Neural cell (in vitro differentiated cells): Measurements from ENCODE around the gene SFMBT2. TPM values are rescaled to one million over a fixed set of nuclear protein-coding genes. Genes with fewer than 3 reads are reported as not detected.
"Not testable (repeated sequence)": the region's sequence is repeated elsewhere in the genome, so short reads cannot be mapped to it uniquely, and the experiment has no call there.

Source experiments
- H2AFZ ChIP-seq: fragments of 200-600, 300-800 bp; sonication (generic), shearing (Covaris generic); 2 replicates; pipeline ENCODE4 v1.6.0; 2014; ENCODE audit warnings: low read depth, mild to moderate bottlenecking, antibody characterized with exemption, low read length, moderate library complexity
- H3F3A ChIP-seq: fragments of 200-600 bp; shearing (Covaris generic); 2 replicates; pipeline ENCODE4 v1.6.1; 2016; ENCODE audit warnings: mild to moderate bottlenecking, moderate library complexity, mixed read lengths, antibody characterized with exemption, low read length; ENCODE audit not compliant: insufficient read depth, poor library complexity, severe bottlenecking
- H3K27ac ChIP-seq: fragments of 200-600, 300-800 bp; sonication (generic), shearing (Covaris generic); 2 replicates; pipeline ENCODE4 v1.5.1; 2014; ENCODE audit warnings: mild to moderate bottlenecking, low read length, moderate library complexity
- H3K27me3 ChIP-seq: fragments of 300-800, 200-600 bp; sonication (generic), shearing (Covaris generic); 2 replicates; pipeline ENCODE4 v1.6.0; 2014; ENCODE audit warnings: mild to moderate bottlenecking, low read depth, low read length, moderate library complexity; ENCODE audit not compliant: insufficient read depth
- H3K36me3 ChIP-seq: fragments of 300-800, 200-600 bp; sonication (generic), shearing (Covaris generic); 2 replicates; pipeline ENCODE4 v1.5.1; 2014; ENCODE audit warnings: mild to moderate bottlenecking, antibody characterized with exemption, low read length, moderate library complexity; ENCODE audit not compliant: insufficient read depth
- H3K4me2 ChIP-seq: fragments of 300-800, 200-600 bp; sonication (generic), shearing (Covaris generic); 2 replicates; pipeline ENCODE4 v1.6.0; 2014; ENCODE audit warnings: mild to moderate bottlenecking, low read length
- H3K4me3 ChIP-seq: fragments of 300-800, 200-600 bp; sonication (generic), shearing (Covaris generic); 2 replicates; pipeline ENCODE4 v1.5.1; 2014; ENCODE audit warnings: mild to moderate bottlenecking, low read length, moderate library complexity
- H3K79me2 ChIP-seq: fragments of 200-600 bp; shearing (Covaris generic); replicated peaks from 2 replicates; pipeline ENCODE4 v1.6.0; 2014; ENCODE audit warnings: mild to moderate bottlenecking, low read length, moderate library complexity; ENCODE audit not compliant: insufficient read depth
- H3K9ac ChIP-seq: fragments of 300-800, 200-600 bp; sonication (generic), shearing (Covaris generic); 2 replicates; pipeline ENCODE4 v1.6.1; 2016; ENCODE audit warnings: mild to moderate bottlenecking, low read length, mixed read lengths
- H3K9me2 ChIP-seq: fragments of 200-600 bp; shearing (Covaris generic); 2 replicates; pipeline ENCODE4 v1.6.1; 2016; ENCODE audit warnings: mild to moderate bottlenecking, low read length, mixed read lengths; ENCODE audit not compliant: insufficient read depth
- H3K9me3 ChIP-seq: fragments of 200-600, 300-800 bp; sonication (generic), shearing (Covaris generic); 2 replicates; pipeline ENCODE4 v1.6.1; 2016; ENCODE audit warnings: mild to moderate bottlenecking, mixed run types, low read length, moderate library complexity, mixed read lengths
- H4K20me1 ChIP-seq: fragments of 200-600 bp; shearing (Covaris generic); 2 replicates; pipeline ENCODE4 v1.6.1; 2016; ENCODE audit warnings: mild to moderate bottlenecking, mixed run types; ENCODE audit not compliant: insufficient read depth
- EP300 ChIP-seq: fragments of 450-650 bp; conservative IDR thresholded peaks from 2 replicates; pipeline ENCODE4 v1.6.1; 2014; ENCODE audit warnings: antibody characterized with exemption, mild to moderate bottlenecking, moderate library complexity; ENCODE audit not compliant: poor library complexity, severe bottlenecking
- EZH2 ChIP-seq: fragments of 200-600, 300-800 bp; shearing (Covaris generic), sonication (generic); IDR thresholded peaks from 2 replicates; pipeline ENCODE4 v1.6.1; 2014; ENCODE audit warnings: antibody characterized with exemption, low read length, borderline replicate concordance, mild to moderate bottlenecking; ENCODE audit not compliant: insufficient read depth, poor library complexity, severe bottlenecking
- MXI1 ChIP-seq: fragments of 450-650 bp; conservative IDR thresholded peaks from 2 replicates; pipeline ENCODE4 v1.6.1; 2014; ENCODE audit warnings: antibody characterized with exemption, mild to moderate bottlenecking; ENCODE audit not compliant: poor library complexity, severe bottlenecking
- POLR2AphosphoS5 ChIP-seq: IDR thresholded peaks from 2 replicates; pipeline ENCODE4 v1.6.1; 2012
- RAD21 ChIP-seq: fragments of 450-650 bp; conservative IDR thresholded peaks from 2 replicates; pipeline ENCODE4 v1.6.1; 2014; ENCODE audit warnings: antibody characterized with exemption, mild to moderate bottlenecking, moderate library complexity
- SMC3 ChIP-seq: fragments of 450-650 bp; conservative IDR thresholded peaks from 2 replicates; pipeline ENCODE4 v1.6.1; 2014; ENCODE audit warnings: antibody characterized with exemption, mild to moderate bottlenecking, moderate library complexity; ENCODE audit not compliant: poor library complexity
- TAF1 ChIP-seq: IDR thresholded peaks from 2 replicates; pipeline ENCODE4 v1.6.1; 2012; ENCODE audit warnings: low read depth
- polyA plus RNA-seq: library from polyadenylated mRNA; depleted of rRNA; stranded (reverse); fragments of >200 nt; gene quantifications from 2 replicates; pipeline ENCODE4 v1.2.3, GENCODE V29; 2014
- TF ChIP-seq, protein P1 (sequence below): IDR thresholded peaks from 2 replicates; pipeline ENCODE4 v1.6.1; 2012; ENCODE audit warnings: borderline replicate concordance
- TF ChIP-seq, protein P2 (sequence below): fragments of 450-650 bp; IDR thresholded peaks from 2 replicates; pipeline ENCODE4 v1.5.1; 2014; ENCODE audit warnings: antibody characterized with exemption, mild to moderate bottlenecking, moderate library complexity; ENCODE audit not compliant: poor library complexity, severe bottlenecking

Gene SFMBT2
- polyA plus RNA-seq, 1 donor from 2014 or later, result 1.3 TPM

DNA sequence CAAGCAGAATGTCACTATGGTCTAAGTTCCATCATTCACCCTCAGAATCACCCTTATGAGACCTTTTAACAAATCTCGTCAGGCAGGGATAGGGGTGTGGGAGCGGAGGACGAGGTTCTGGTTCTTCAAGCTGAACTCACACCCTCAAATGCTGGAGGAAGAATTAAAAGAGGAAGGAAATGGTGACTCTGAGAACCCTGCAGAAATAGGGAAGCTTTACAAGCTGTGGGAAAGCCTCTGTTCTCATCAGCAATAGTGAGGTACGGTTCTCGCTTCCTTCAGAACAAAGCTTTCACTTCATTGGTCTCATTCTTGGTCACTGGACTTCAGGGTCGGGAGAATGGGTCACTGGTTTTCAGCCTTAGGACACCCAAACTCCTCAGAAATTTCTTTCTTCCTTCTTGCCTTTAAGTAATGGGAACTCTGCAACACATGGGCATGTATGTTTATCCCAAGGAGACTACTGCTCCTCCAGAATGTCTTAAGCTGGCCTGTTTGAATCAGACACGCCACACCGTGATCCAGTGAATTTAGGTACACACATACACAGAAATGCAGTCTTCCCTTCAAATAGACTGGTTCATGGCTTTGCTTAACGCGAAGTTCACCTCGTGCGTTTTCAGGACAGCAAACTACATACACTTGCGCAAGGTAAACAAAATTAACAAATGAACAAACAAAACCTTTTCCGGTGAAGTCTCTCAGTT, 226.0 kb downstream of the SFMBT2 start:
- H3K4me2 ChIP-seq, result no peak overlapping the region
- H4K20me1 ChIP-seq, result no peaks in the 10 kb centered on the region
- TF ChIP-seq TAF1 (no peak), MXI1 (no peak), EP300 (no peak), RAD21 (no peak), POLR2AphosphoS5 (no peak), SMC3 (no peak)
- TF ChIP-seq, protein P1, sequence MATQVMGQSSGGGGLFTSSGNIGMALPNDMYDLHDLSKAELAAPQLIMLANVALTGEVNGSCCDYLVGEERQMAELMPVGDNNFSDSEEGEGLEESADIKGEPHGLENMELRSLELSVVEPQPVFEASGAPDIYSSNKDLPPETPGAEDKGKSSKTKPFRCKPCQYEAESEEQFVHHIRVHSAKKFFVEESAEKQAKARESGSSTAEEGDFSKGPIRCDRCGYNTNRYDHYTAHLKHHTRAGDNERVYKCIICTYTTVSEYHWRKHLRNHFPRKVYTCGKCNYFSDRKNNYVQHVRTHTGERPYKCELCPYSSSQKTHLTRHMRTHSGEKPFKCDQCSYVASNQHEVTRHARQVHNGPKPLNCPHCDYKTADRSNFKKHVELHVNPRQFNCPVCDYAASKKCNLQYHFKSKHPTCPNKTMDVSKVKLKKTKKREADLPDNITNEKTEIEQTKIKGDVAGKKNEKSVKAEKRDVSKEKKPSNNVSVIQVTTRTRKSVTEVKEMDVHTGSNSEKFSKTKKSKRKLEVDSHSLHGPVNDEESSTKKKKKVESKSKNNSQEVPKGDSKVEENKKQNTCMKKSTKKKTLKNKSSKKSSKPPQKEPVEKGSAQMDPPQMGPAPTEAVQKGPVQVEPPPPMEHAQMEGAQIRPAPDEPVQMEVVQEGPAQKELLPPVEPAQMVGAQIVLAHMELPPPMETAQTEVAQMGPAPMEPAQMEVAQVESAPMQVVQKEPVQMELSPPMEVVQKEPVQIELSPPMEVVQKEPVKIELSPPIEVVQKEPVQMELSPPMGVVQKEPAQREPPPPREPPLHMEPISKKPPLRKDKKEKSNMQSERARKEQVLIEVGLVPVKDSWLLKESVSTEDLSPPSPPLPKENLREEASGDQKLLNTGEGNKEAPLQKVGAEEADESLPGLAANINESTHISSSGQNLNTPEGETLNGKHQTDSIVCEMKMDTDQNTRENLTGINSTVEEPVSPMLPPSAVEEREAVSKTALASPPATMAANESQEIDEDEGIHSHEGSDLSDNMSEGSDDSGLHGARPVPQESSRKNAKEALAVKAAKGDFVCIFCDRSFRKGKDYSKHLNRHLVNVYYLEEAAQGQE, result no peak
- no peaks in the 10 kb centered on the region for H3K9me3 ChIP-seq
- H3K27me3 ChIP-seq, result no peaks in the 10 kb centered on the region
- H3K27ac ChIP-seq, result no peak overlapping the region
- no peak overlapping the region for H2AFZ ChIP-seq
- no peaks in the 10 kb centered on the region for H3K9me2 ChIP-seq
- H3F3A ChIP-seq, result no peaks in the 10 kb centered on the region
- H3K9ac ChIP-seq, result no peak overlapping the region
- H3K4me3 ChIP-seq, result no peak overlapping the region
- no peaks in the 10 kb centered on the region for H3K79me2 ChIP-seq
- no peaks in the 10 kb centered on the region for H3K36me3 ChIP-seq

DNA sequence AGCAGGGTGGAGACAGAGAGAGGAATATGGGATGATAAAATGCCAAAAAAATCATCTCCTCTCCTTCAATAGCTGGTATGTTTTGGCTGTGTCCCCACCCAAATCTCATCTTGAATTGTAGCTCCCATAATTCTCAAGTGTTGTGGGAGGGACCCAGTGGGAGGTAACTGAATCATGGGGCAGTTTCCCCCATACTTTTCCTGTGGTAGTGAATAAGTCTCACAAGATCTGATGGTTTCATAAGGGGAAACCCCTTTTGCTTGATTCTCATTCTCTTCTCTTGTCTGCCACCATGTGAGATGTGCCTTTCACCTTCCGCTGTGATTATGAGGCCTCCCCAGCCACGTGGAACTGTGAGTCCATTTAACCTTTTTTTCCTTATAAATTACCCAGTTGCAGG, 226.7 kb downstream of the SFMBT2 start:
- not testable (repeated sequence) for H3K27ac ChIP-seq, H3K36me3 ChIP-seq

DNA sequence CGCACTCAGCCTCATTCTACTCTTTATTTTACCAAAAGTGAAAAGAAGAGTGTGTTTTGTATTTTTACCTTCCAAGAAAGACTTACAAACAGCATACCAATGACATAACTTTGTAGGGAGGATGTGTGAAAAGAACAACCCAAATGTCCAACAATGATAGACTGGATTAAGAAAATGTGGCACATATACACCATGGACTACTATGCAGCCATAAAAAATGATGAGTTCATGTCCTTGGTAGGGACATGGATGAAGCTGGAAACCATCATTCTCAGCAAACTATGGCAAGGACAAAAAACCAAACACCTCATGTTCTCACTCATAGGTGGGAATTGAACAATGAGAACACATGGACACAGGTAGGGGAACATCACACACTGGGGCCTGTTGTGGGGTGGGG, 228.5 kb downstream of the SFMBT2 start:
- not testable (repeated sequence) for H3K9ac ChIP-seq, H3K9me3 ChIP-seq, H3K79me2 ChIP-seq, H3K4me3 ChIP-seq, H3K9me2 ChIP-seq, H4K20me1 ChIP-seq, H2AFZ ChIP-seq, H3K4me2 ChIP-seq, H3F3A ChIP-seq, H3K27me3 ChIP-seq, H3K27ac ChIP-seq, H3K36me3 ChIP-seq

More for the DNA sequence above, 226.7 kb downstream of the SFMBT2 start:
- H3K79me2 ChIP-seq, H3K9me3 ChIP-seq, H3K9me2 ChIP-seq, H3K27me3 ChIP-seq, H2AFZ ChIP-seq, H3K4me3 ChIP-seq, H3F3A ChIP-seq, H3K4me2 ChIP-seq, H3K9ac ChIP-seq, H4K20me1 ChIP-seq: not testable (repeated sequence)

DNA sequence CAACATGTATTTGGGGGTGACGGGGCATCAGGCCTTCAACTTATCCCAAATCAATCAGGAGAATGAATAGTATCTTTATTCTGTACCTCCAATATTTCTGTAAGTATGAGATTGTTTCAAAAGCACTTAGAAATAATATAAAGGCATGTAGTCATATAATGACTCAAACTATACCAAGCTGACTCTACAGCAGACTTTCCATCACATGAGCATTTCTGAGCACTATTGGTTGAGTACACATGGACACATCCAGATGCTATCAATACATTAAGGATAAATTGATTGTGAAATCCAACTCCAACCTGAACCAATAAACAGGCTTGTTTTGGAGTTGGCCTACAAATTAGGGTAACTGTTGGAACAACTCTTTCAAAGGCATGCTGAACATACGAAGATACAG, 229.4 kb downstream of the SFMBT2 start:
- Histone ChIP-seq H3F3A (no peaks in the 10 kb centered on the region), H3K9me3 (no peaks in the 10 kb centered on the region), H3K9ac (no peak overlapping the region), H3K4me2 (no peak overlapping the region), H3K9me2 (no peaks in the 10 kb centered on the region), H2AFZ (no peak overlapping the region), H3K27me3 (no peaks in the 10 kb centered on the region), H3K36me3 (no peaks in the 10 kb centered on the region), H4K20me1 (no peaks in the 10 kb centered on the region), H3K4me3 (no peak overlapping the region), H3K79me2 (no peaks in the 10 kb centered on the region), H3K27ac (no peak overlapping the region)
- TF ChIP-seq EP300 (no peak), POLR2AphosphoS5 (no peak), TAF1 (no peak), EZH2 (no peak), MXI1 (no peak), SMC3 (no peak), RAD21 (no peak)
- TF ChIP-seq, protein P2, sequence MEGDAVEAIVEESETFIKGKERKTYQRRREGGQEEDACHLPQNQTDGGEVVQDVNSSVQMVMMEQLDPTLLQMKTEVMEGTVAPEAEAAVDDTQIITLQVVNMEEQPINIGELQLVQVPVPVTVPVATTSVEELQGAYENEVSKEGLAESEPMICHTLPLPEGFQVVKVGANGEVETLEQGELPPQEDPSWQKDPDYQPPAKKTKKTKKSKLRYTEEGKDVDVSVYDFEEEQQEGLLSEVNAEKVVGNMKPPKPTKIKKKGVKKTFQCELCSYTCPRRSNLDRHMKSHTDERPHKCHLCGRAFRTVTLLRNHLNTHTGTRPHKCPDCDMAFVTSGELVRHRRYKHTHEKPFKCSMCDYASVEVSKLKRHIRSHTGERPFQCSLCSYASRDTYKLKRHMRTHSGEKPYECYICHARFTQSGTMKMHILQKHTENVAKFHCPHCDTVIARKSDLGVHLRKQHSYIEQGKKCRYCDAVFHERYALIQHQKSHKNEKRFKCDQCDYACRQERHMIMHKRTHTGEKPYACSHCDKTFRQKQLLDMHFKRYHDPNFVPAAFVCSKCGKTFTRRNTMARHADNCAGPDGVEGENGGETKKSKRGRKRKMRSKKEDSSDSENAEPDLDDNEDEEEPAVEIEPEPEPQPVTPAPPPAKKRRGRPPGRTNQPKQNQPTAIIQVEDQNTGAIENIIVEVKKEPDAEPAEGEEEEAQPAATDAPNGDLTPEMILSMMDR, result no peak
- TF ChIP-seq, protein P1, result no peak
